Endothelial cell of umbilical vein (primary cell): ENCODE data around the gene AUTS2. TPM values are rescaled to one million over a fixed set of nuclear protein-coding genes. Genes with fewer than 3 reads are reported as not detected.

Experiments
- BruUV-seq: library from RNA; stranded (reverse); fragments of 400-500 nt; replicated peaks from 2 replicates; lab custom pipeline; 2021; lab: Mats Ljungman, UMichigan
- CTCF ChIA-PET: fragments of 300-600, 350-600 bp; sonication (Branson Sonifier 250); formaldehyde crosslinking; loops from one replicate; lab custom pipeline; 2021; ENCODE audit warnings: antibody characterized with exemption, inconsistent platforms; lab: Charles Lee
- POLR2A ChIA-PET: fragments of 300-600, 350-600 bp; sonication (Branson Sonifier 250); formaldehyde crosslinking; loops from one replicate; lab custom pipeline; 2021; ENCODE audit warnings: antibody characterized with exemption, inconsistent platforms; lab: Charles Lee
- DNase-seq: peaks from one replicate; pipeline ENCODE4 v3.0.0-alpha.2; 2011; ENCODE audit warnings: low read depth, low spot score
- FAIRE-seq: peaks from 2 replicates; lab custom pipeline; 2011; peaks lifted over from hg19 to GRCh38; lab: Jason Lieb, UNC
- H2AFZ ChIP-seq: 2 replicates; pipeline ENCODE4 v1.6.0; 2012; ENCODE audit warnings: low read depth, low read length, control low read depth, inconsistent platforms
- H3K27ac ChIP-seq: 2 replicates; pipeline ENCODE4 v1.5.1; 2011; ENCODE audit warnings: low read depth, mild to moderate bottlenecking, control low read depth, low read length, moderate library complexity; ENCODE audit not compliant: insufficient read depth
- H3K27me3 ChIP-seq, 2 experiments: 2 replicates each; pipeline versions ENCODE4 v1.6.0 to v1.6.1; 2011; ENCODE audit warnings: low read length in 2 of 2, mixed read lengths in 1 of 2; ENCODE audit not compliant: control insufficient read depth in 2 of 2, insufficient read depth in 2 of 2
- H3K36me3 ChIP-seq, 2 experiments: 2 replicates in 1 of 2; 3 replicates in 1 of 2; pipeline ENCODE4 v1.5.1; 2011; ENCODE audit warnings: low read length in 2 of 2, mild to moderate bottlenecking in 1 of 2, moderate library complexity in 1 of 2; ENCODE audit not compliant: control insufficient read depth in 2 of 2, insufficient read depth in 2 of 2; ENCODE audit errors: extremely low read depth in 1 of 2
- H3K4me1 ChIP-seq: 3 replicates; pipeline ENCODE4 v1.5.1; 2011; ENCODE audit warnings: mild to moderate bottlenecking, low read length; ENCODE audit not compliant: control insufficient read depth, insufficient read depth; ENCODE audit errors: extremely low read depth
- H3K4me2 ChIP-seq: 2 replicates; pipeline ENCODE4 v1.6.1; 2011; ENCODE audit warnings: low read length, control low read depth, mixed read lengths; ENCODE audit not compliant: insufficient read depth
- H3K4me3 ChIP-seq, 3 experiments: fragments of 200-600 bp in 1 of 3; sonication (generic), shearing (Covaris generic) in 1 of 3; replicated peaks in 1 of 3; 2 replicates each; pipeline ENCODE4 v1.5.1; 2011 to 2016; ENCODE audit warnings: control low read depth in 3 of 3, low read length in 3 of 3, mild to moderate bottlenecking in 2 of 3, inconsistent platforms in 1 of 3, low read depth in 1 of 3, moderate library complexity in 1 of 3; ENCODE audit not compliant: insufficient read depth in 1 of 3
- H3K79me2 ChIP-seq: 2 replicates; pipeline ENCODE4 v1.6.0; 2012; ENCODE audit warnings: low read length, inconsistent platforms; ENCODE audit not compliant: control insufficient read depth, insufficient read depth
- H3K9ac ChIP-seq: replicated peaks from 2 replicates; pipeline ENCODE3; 2011; ENCODE audit warnings: low read length, control low read depth; ENCODE audit not compliant: insufficient read depth; ENCODE audit errors: extremely low read depth
- H3K9me1 ChIP-seq: replicated peaks from 3 replicates; pipeline ENCODE4 v1.6.0; 2011; ENCODE audit warnings: mild to moderate bottlenecking, low read length; ENCODE audit not compliant: control insufficient read depth, insufficient read depth; ENCODE audit errors: extremely low read depth
- H3K9me3 ChIP-seq: replicated peaks from 2 replicates; pipeline ENCODE4 v1.5.1; 2012; ENCODE audit warnings: low read length, inconsistent platforms; ENCODE audit not compliant: control insufficient read depth, insufficient read depth
- H4K20me1 ChIP-seq: replicated peaks from 2 replicates; pipeline ENCODE3; 2011; ENCODE audit warnings: mild to moderate bottlenecking, low read length; ENCODE audit not compliant: control insufficient read depth, insufficient read depth; ENCODE audit errors: extremely low read depth
- EZH2 ChIP-seq: IDR thresholded peaks from 2 replicates; pipeline ENCODE4 v1.6.1; 2012; ENCODE audit warnings: borderline replicate concordance, low read depth, mild to moderate bottlenecking, moderate library complexity, low read length, inconsistent platforms; ENCODE audit not compliant: severe bottlenecking
- FOS ChIP-seq: IDR thresholded peaks from 2 replicates; pipeline ENCODE4 v1.6.1; 2011; ENCODE audit warnings: mild to moderate bottlenecking, low read length, moderate library complexity, borderline replicate concordance; ENCODE audit not compliant: insufficient read depth
- GATA2 ChIP-seq: IDR thresholded peaks from 2 replicates; pipeline ENCODE4 v1.7.0; 2011; ENCODE audit warnings: low read depth, mild to moderate bottlenecking, moderate library complexity, mixed read lengths, low read length; ENCODE audit not compliant: insufficient read length, insufficient read depth
- JUN ChIP-seq: IDR thresholded peaks from 2 replicates; pipeline ENCODE4 v1.6.1; 2011; ENCODE audit warnings: borderline replicate concordance, low read depth; ENCODE audit not compliant: insufficient read length, insufficient read depth
- MYC ChIP-seq: IDR thresholded peaks from one replicate; pipeline ENCODE4 v1.6.1; 2011; ENCODE audit warnings: mild to moderate bottlenecking, low read depth, low read length
- POLR2A ChIP-seq: IDR thresholded peaks from 2 replicates; pipeline ENCODE4 v1.6.1; 2012; ENCODE audit warnings: low read depth, mild to moderate bottlenecking, control low read depth, low read length
- POLR2AphosphoS5 ChIP-seq: IDR thresholded peaks from 2 replicates; pipeline ENCODE4 v1.6.1; 2012; ENCODE audit warnings: low read depth, mild to moderate bottlenecking, control low read depth, low read length, moderate library complexity; ENCODE audit not compliant: insufficient read depth
- dilution Hi-C: fragments of 300-500 bp; cut with MboI; formaldehyde crosslinking; loops from one replicate; pipeline ENCODE4 v1.15.0; 2019; ENCODE audit warnings: low sequenced_read_pairs; ENCODE audit not compliant: extremely low pct_ligation_motif_present
- intact Hi-C: fragments of 100-400 bp; cut with micrococcal nuclease; formaldehyde crosslinking; loops from one replicate; pipeline ENCODE4 v1.10.0; 2022
- polyA plus RNA-seq, 4 experiments: library from polyadenylated mRNA; depleted of rRNA in 3 of 4; stranded (reverse) in 3 of 4; unstranded in 1 of 4; fragments of >200 nt; gene quantifications; 2 replicates each; pipeline versions ENCODE4 v1.2.1 to v1.2.3, GENCODE V29; 2011 to 2012; ENCODE audit warnings: missing spikeins in 1 of 4
- total RNA-seq: library from RNA; stranded (reverse); gene quantifications from 2 replicates; pipeline ENCODE4 v1.2.3, GENCODE V29; 2021
- TF ChIP-seq, protein P1 (sequence below), 2 donors: IDR thresholded peaks; 1 replicate in 1 of 2; 2 replicates in 1 of 2; pipeline ENCODE4 v1.5.1; 2011; ENCODE audit warnings: low read length in 2 of 2, mild to moderate bottlenecking in 2 of 2, moderate library complexity in 2 of 2, control low read depth in 1 of 2, inconsistent platforms in 1 of 2, low read depth in 1 of 2; ENCODE audit not compliant: insufficient read depth in 1 of 2; ENCODE audit errors: extremely low read depth in 1 of 2
- TF ChIP-seq, protein P2 (sequence below): IDR thresholded peaks from 2 replicates; pipeline ENCODE4 v1.6.1; 2011; ENCODE audit not compliant: insufficient read depth, insufficient read length

AUTS2 gene
- total and polyA plus RNA-seq, 2 donors (not counting 3 experiments of a cell fraction or from before 2014, with no cell fraction given), result 0.59 to 8.0 TPM

DNA sequence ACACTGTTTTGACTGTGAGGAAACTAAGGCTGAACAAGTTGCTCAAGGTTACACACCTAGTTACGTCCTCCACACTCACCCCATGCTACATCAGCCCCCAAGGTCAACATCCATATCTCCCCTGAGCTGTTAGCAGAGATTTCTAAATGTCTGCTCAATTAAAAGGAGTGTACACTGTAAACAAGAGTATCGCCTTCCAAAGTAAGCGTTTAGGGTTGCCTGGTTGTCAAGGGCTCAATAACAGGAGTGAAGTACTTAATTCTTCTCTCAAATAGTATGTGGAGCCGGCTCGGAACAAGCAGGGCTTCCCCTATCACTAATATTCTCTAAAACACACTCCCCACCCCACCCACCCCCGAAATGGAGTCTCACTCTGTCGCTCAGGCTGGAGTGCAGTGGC is 1120.8 kb downstream of the AUTS2 start:
- dilution Hi-C loops (no loop called here), intact Hi-C loops (no loop called here)
- Histone ChIP-seq H3K79me2 (no peaks in the 10 kb centered on the region), H3K36me3 (no peaks in the 10 kb centered on the region), H3K4me2 (no peak overlapping the region), H2AFZ (no peak overlapping the region), H3K27ac (no peak overlapping the region), H3K4me1 (no peaks in the 10 kb centered on the region), H3K4me3 (no peak overlapping the region), H3K9ac (no peak overlapping the region), H4K20me1 (no peaks in the 10 kb centered on the region), H3K27me3 (no peaks in the 10 kb centered on the region), H3K9me3 (no peaks in the 10 kb centered on the region), H3K9me1 (no peaks in the 10 kb centered on the region)
- TF ChIP-seq FOS (no peak), MYC (no peak), POLR2AphosphoS5 (no peak), POLR2A (no peak), GATA2 (no peak), JUN (no peak), EZH2 (no peak)
- TF ChIP-seq, protein P1, sequence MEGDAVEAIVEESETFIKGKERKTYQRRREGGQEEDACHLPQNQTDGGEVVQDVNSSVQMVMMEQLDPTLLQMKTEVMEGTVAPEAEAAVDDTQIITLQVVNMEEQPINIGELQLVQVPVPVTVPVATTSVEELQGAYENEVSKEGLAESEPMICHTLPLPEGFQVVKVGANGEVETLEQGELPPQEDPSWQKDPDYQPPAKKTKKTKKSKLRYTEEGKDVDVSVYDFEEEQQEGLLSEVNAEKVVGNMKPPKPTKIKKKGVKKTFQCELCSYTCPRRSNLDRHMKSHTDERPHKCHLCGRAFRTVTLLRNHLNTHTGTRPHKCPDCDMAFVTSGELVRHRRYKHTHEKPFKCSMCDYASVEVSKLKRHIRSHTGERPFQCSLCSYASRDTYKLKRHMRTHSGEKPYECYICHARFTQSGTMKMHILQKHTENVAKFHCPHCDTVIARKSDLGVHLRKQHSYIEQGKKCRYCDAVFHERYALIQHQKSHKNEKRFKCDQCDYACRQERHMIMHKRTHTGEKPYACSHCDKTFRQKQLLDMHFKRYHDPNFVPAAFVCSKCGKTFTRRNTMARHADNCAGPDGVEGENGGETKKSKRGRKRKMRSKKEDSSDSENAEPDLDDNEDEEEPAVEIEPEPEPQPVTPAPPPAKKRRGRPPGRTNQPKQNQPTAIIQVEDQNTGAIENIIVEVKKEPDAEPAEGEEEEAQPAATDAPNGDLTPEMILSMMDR (IDR thresholded peaks at IDR 0.05; ENCODE audit: extremely low read depth in 1 of 2, insufficient read depth in 1 of 2, low read depth in 1 of 2, low read length in 2 of 2), result no peak
- TF ChIP-seq, protein P2, sequence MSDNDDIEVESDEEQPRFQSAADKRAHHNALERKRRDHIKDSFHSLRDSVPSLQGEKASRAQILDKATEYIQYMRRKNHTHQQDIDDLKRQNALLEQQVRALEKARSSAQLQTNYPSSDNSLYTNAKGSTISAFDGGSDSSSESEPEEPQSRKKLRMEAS, result no peak
- ChIA-PET POLR2A (no interaction called here), CTCF (no interaction called here)
- FAIRE-seq (no peak), DNase-seq (no peak)
- BruUV-seq, result no TSS peak
